HFF-Myc (cell line): ENCODE measurements around the gene KRTAP10-4.
A peak's percentile ranks its signal among the peaks of the same experiment; 100 is the strongest.

ENCODE experiments used
- DNase-seq: peaks from one replicate; pipeline ENCODE4 v3.0.0-alpha.2; 2011; ENCODE audit warnings: low read depth; ENCODE audit errors: extremely low read depth
- H3K4me3 ChIP-seq: replicated peaks from 2 replicates; pipeline ENCODE4 v1.5.1; 2011; ENCODE audit warnings: low read depth, mild to moderate bottlenecking, control low read depth, low read length
- TF ChIP-seq, protein P1 (sequence below): IDR thresholded peaks from 2 replicates; pipeline ENCODE4 v1.5.1; 2012; ENCODE audit warnings: mild to moderate bottlenecking, low read depth, low read length, control low read depth; ENCODE audit errors: missing control alignments

The KRTAP10-4 gene

DNA sequence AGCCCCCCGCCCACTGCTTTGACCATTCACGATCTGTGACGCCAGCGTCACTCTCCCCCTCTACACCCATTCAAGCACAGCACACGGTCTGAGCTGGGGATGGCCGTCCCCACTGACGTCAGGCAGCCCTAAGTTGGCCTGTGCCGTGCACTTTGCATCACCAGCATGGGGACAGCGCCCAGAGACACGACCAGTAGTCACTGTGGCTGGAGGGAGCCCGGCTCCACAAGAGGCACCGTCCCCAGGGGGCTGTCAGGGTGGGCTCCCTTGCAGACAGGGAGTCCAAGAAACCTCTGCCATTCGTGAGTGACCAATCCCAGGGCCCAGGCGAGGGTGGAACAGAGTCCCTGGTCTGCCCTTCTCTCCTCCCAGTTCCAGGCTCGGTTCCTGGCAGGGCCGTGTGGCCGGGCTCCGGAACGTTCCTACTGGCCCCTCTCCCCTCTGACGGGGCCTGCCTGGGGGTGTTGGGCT, 40.7 kb downstream of the KRTAP10-4 start:
- H3K4me3 ChIP-seq: no peak overlapping the region
- TF ChIP-seq, protein P1, sequence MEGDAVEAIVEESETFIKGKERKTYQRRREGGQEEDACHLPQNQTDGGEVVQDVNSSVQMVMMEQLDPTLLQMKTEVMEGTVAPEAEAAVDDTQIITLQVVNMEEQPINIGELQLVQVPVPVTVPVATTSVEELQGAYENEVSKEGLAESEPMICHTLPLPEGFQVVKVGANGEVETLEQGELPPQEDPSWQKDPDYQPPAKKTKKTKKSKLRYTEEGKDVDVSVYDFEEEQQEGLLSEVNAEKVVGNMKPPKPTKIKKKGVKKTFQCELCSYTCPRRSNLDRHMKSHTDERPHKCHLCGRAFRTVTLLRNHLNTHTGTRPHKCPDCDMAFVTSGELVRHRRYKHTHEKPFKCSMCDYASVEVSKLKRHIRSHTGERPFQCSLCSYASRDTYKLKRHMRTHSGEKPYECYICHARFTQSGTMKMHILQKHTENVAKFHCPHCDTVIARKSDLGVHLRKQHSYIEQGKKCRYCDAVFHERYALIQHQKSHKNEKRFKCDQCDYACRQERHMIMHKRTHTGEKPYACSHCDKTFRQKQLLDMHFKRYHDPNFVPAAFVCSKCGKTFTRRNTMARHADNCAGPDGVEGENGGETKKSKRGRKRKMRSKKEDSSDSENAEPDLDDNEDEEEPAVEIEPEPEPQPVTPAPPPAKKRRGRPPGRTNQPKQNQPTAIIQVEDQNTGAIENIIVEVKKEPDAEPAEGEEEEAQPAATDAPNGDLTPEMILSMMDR: no peak
- DNase-seq: no peak

DNA sequence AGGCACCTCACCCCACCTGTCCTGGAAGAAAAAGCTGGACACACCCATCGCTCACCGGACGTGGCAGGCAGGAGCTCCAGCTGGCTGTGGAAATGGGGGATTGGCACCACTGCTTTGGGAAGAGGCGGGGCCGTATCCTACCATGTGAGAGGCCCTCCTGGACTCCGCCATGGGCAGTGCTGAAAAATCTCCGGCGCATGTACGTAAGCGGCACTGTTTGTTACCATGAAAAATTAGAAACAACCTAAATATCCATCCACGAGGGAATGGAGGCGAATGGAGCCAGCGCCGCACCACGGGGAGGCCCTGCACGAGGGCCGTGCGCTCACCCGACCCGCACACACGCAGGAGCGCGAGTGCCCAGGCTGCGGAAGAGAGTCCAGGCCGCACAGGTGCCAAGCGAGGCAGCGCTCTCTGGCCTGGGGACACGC, 41.4 kb downstream of the KRTAP10-4 start:
- no peak for DNase-seq
- TF ChIP-seq, protein P1: no peak
- no peak overlapping the region for H3K4me3 ChIP-seq

DNA sequence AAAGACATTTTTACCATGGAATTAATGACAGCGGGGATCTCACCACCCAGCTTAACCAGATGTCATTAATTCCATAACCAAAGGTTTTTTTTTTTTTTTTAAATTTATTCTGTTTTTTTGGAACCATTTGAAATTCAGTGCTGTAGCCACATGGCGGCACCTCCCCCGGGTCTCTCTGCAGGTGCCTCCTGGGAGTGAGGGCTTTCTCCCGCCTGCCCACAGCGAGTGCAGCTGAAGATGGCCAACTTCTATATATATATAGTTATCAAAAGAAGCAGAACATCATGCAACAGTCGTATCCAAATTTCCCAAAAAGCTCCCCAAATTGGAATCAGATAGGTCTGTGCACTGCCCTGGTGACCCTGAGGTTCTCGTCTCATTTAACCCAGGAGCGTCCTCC, 41.9 kb downstream of the KRTAP10-4 start:
- DNase-seq: no peak
- no peak overlapping the region for H3K4me3 ChIP-seq
- TF ChIP-seq, protein P1: no peak

DNA sequence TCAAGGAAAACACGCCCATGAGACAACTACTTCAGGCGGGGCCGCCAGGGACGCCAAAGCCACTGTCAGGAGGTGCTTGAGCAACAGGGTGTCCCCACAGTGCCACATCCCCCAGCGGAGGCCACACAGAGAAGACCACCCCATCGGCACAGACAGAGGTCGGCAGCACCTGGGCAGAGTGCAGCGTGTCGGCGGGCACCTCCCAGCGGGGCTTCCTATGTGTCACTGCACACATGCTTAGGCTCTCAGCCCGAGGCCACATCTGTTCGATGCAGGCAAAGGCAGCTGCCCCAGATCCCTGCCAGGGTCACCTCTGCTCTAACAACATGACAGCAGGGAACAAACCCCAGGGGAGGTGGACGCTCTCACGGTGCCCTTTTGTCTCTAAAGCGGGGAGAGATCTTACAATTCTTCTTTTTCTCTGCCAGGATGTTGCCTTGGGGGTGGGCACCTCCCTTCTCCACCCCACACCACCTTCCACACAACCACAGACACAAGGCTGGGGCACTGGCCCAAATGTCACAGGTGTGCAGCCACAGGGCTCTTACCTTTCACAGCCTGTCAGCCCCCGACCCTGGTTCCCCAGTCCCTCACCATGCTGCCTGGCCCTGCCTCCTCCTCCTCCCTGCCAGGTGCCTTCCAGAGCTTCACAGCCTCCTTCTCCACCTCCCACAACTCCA, 42.5 kb downstream of the KRTAP10-4 start:
- H3K4me3 ChIP-seq: no peak overlapping the region
- TF ChIP-seq, protein P1: no peak
- no peak for DNase-seq

DNA sequence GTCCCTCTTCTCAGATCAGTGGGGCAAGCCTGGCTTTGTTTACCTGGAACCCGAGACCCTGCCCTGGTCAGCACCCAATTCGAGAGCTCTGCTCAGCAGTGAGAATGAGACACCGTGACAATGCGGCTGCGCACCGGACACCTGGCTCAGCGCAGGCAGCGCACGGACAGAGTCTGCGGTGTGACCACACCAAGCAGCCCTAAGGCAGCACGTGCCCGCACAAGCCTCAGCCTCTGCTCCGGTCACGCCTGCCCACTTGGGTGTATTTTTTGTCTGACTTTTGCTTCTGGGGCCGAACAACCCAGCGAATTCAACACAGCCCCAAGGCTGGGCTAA, 43.0 kb downstream of the KRTAP10-4 start:
- no peak overlapping the region for H3K4me3 ChIP-seq
- DNase-seq: no peak
- TF ChIP-seq, protein P1: no peak

DNA sequence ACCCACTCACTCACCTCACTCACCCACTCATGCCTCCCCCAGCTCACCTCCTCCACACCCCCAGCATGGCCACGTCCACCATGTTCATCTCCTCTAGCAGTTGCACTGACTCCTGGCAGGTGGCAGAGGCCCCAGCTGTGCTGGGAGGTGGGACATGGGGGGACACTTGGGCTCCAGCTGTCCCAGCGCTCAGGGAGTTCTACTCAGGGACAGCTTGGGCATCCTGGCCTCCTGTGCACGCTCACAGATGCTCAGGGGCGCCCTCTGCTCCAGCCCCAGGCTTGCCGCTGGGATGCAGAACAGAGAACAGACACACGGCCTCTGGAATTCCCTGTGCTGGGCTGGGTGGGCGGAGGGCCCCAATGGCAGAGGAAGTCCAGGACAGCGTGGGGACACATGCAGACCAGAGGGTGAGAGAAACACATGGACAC, 43.6 kb downstream of the KRTAP10-4 start:
- H3K4me3 ChIP-seq: no peak overlapping the region
- DNase-seq: no peak
- TF ChIP-seq, protein P1: no peak

DNA sequence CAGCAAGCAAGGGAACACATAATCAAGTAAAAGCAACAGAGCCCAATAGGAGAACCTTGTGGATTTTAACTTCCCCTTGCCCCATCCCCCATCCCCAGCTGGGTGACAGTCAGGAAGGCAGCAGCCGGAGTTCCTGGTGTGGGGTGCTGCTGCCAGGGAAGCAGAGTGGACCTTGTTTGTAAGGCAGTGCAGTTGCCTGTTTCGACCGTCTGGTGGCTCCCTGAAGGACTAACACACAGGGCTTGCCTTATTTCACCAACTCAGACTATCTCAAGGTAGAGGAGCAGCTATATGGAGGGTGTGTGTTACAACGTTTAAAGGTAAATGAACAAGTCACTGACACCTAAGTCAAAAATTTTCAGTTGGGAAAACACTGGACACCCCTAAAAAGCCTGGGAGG, 45.0 kb downstream of the KRTAP10-4 start:
- DNase-seq: no peak
- no peak overlapping the region for H3K4me3 ChIP-seq
- TF ChIP-seq, protein P1: peak; percentile 4
